Mammary epithelial cell (primary cell): Measurements from ENCODE around the gene ROR1.

Source experiments
- EZH2 ChIP-seq: IDR thresholded peaks from 2 replicates; pipeline ENCODE4 v1.6.1; 2012; ENCODE audit warnings: low read length, inconsistent platforms, borderline replicate concordance
- TF ChIP-seq, protein P1 (sequence below), 2 donors: IDR thresholded peaks in 1 of 2; conservative IDR thresholded peaks in 1 of 2; 2 replicates each; pipeline ENCODE4 v1.5.1; 2011 to 2012; ENCODE audit warnings: inconsistent platforms in 2 of 2, low read length in 2 of 2, mild to moderate bottlenecking in 2 of 2, control low read depth in 1 of 2, low read depth in 1 of 2; ENCODE audit not compliant: insufficient read depth in 1 of 2; ENCODE audit errors: extremely low read depth in 1 of 2

DNA sequence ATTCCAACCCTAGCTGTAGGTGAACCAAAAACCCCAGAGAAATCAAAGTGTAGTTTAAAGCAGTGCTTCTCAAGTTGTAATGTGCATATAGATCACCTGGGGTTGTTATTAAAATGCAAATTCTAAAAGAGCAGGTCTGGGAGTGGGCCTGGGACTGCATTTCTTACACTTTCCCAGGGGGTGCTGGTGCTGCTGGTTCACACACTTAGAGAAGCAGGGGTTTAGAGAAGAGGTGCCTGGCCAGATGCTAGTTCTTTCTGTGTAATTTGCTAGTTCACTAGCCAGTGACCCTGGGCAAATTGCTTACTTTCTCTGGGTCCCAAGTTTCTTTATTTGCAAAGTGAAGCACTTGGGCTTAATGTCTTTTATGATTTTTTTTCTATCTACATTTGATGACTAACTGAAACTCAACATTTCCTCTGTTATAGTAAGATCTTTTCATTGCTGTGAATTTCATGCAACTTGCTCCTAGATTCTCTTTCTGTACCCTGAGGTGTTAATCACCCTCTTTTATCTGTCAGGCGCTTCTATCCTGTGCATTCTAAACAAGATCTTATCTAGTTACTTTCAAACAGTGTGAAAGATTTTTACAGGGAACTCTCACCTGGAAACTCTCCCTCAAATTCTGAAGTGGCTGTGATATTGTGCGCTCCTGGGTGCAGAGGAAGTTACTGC, 287.8 kb downstream of the ROR1 start:
- TF ChIP-seq, protein P1, sequence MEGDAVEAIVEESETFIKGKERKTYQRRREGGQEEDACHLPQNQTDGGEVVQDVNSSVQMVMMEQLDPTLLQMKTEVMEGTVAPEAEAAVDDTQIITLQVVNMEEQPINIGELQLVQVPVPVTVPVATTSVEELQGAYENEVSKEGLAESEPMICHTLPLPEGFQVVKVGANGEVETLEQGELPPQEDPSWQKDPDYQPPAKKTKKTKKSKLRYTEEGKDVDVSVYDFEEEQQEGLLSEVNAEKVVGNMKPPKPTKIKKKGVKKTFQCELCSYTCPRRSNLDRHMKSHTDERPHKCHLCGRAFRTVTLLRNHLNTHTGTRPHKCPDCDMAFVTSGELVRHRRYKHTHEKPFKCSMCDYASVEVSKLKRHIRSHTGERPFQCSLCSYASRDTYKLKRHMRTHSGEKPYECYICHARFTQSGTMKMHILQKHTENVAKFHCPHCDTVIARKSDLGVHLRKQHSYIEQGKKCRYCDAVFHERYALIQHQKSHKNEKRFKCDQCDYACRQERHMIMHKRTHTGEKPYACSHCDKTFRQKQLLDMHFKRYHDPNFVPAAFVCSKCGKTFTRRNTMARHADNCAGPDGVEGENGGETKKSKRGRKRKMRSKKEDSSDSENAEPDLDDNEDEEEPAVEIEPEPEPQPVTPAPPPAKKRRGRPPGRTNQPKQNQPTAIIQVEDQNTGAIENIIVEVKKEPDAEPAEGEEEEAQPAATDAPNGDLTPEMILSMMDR (conservative IDR thresholded peaks at IDR 0.05 in 1 of 2, IDR thresholded peaks at IDR 0.05 in 1 of 2; ENCODE audit: extremely low read depth in 1 of 2, insufficient read depth in 1 of 2, low read depth in 1 of 2, low read length in 2 of 2): no peak
- TF ChIP-seq EZH2: no peak
